Activated naive CD8-positive, alpha-beta T cell treated with anti-CD3 and anti-CD28 coated beads for 36 hours (primary cell): ENCODE measurements around the gene DNM2. TPM values are rescaled to one million over a fixed set of nuclear protein-coding genes. Genes with fewer than 3 reads are reported as not detected.
"Not testable (repeated sequence)": the region's sequence is repeated elsewhere in the genome, so short reads cannot be mapped to it uniquely, and the experiment has no call there.

ENCODE experiments used
- DNase-seq: peaks from one replicate; pipeline ENCODE4 v3.0.0; 2021
- H3K27ac Mint-ChIP-seq: one replicate; pipeline ENCODE4 v1.8.0; 2022; ENCODE audit warnings: mild to moderate bottlenecking, moderate library complexity, mixed read lengths
- H3K27me3 Mint-ChIP-seq: one replicate; pipeline ENCODE4 v1.8.0; 2022; ENCODE audit warnings: mild to moderate bottlenecking, mixed read lengths
- H3K36me3 Mint-ChIP-seq: one replicate; pipeline ENCODE4 v1.8.0; 2021; ENCODE audit warnings: mild to moderate bottlenecking, mixed read lengths
- H3K4me1 Mint-ChIP-seq: one replicate; pipeline ENCODE4 v1.8.0; 2021; ENCODE audit warnings: mixed read lengths
- H3K4me3 Mint-ChIP-seq: one replicate; pipeline ENCODE4 v1.8.0; 2022; ENCODE audit warnings: mild to moderate bottlenecking, moderate library complexity, mixed read lengths
- H3K9me3 Mint-ChIP-seq: one replicate; pipeline ENCODE4 v1.8.0; 2022; ENCODE audit warnings: mixed read lengths
- total RNA-seq, 2 experiments: library from RNA; stranded (reverse); gene quantifications; one replicate each; pipeline ENCODE4 v1.2.3, GENCODE V29; 2021

The DNM2 gene
- total RNA-seq, 2 experiments from 2014 or later = 127 to 133 TPM

DNA sequence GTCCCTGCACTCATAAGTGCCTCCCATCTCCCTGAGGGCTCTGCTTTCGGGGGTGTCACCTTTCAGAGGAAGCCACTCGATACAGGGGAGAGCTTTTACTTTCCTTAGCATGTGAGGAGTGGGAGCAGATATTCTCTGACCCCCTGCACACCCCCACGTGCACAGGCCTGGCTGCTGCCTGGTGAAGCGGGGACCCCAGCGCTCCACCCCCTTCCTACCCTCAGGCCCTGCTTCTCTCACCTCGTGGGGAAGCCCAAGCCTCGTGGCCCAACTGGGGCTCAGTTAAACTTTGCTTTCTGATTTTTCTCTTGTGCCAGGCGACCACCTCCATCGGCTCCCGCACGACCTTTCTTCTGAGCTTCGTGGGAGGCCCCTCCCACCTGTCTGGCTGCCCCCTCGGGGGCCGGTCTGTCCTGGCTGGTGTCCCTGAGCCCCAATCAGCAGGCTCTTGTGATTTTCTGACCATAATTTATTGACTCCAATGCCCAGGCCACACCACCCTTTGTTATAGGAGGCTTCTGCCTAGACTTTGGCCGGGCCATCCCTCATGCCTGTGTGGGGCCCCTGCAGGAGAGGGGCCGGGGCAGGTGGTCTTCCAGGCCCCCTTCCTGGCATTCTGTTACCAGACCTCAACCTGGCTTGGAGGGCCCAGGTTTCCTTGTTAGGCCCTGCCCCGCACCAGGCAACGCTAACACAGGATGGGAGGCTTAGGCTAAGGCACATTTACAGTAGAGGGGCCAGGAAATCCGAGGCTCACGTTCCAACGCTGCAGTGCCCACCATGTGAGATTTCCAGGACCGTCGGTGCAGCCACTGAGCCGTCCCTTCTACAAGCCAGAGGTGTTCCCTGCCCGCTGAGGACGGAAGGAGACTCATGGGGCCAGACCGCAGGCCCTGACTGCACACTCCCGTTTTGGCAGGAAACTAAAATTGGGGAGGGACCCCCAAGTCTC lies 114.4 kb downstream of the DNM2 start:
- no peaks in the 10 kb centered on the region for H3K27me3 Mint-ChIP-seq
- peaks cover 20% of the 10 kb centered on the region for H3K36me3 Mint-ChIP-seq
- H3K9me3 Mint-ChIP-seq = peaks cover 9% of the 10 kb centered on the region
- H3K27ac Mint-ChIP-seq = no peak overlapping the region
- H3K4me1 Mint-ChIP-seq = peaks cover 14% of the 10 kb centered on the region
- no peak for DNase-seq
- H3K4me3 Mint-ChIP-seq = no peak overlapping the region

DNA sequence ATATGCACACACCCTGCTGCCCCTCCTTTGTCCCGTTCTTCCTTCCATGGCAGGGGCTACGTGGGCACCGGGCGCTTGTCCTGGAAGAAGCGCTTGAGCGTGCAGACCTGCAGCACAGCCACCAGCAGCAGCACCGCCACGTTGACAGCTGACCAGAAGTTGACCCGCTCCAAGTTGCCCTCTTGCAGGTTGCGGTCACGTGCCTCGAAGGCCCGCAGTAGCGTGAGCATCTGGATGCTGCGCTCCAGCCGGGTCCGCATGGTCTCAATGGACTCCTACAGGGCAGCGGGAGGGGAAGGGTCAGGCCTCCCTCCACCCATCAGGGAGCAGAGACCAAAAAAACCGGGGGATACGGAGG lies 115.0 kb downstream of the DNM2 start:
- Mint-ChIP-seq H3K36me3 (peaks cover 20% of the 10 kb centered on the region), H3K27ac (no peak overlapping the region), H3K4me1 (peaks cover 14% of the 10 kb centered on the region), H3K9me3 (peaks cover 9% of the 10 kb centered on the region), H3K27me3 (no peaks in the 10 kb centered on the region), H3K4me3 (no peak overlapping the region)
- DNase-seq = no peak

DNA sequence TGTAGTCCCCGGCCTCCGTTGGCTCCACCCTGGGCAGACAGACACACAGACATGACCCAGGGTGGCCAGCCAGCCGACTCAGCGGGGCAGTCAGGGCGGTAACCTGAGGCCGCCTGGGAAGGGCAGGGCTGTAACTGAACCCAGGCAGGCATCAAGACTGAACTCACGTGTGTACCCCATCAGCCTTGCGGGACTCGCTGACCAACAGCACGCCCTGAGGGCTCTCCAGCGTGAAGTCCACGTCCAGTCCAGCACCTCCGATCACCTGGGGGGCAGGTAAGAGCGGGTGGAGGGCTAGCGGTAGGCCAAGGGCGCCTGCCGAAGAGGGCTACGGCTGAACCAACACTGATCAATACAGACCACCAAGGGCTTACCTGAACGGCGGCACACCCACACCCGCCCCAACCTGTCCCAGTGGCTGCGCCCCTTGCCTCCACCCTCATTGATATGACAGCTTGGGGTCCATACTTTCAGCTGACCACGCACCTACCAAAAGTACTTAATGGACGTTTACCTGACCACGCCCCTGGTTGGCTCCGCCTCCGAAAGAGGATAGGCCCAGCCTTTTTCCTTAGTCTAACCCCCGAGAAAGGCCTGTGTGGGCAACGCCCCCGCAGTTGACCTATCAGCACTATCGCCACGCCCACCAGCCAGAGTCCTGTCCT lies 117.3 kb downstream of the DNM2 start:
- peaks cover 14% of the 10 kb centered on the region for H3K4me1 Mint-ChIP-seq
- peaks cover 11% of the 10 kb centered on the region for H3K9me3 Mint-ChIP-seq
- H3K36me3 Mint-ChIP-seq = peaks cover 22% of the 10 kb centered on the region
- H3K4me3 Mint-ChIP-seq = peak overlapping the region; percentile 95
- DNase-seq = no peak
- no peaks in the 10 kb centered on the region for H3K27me3 Mint-ChIP-seq
- H3K27ac Mint-ChIP-seq = peak overlapping the region; percentile 99

DNA sequence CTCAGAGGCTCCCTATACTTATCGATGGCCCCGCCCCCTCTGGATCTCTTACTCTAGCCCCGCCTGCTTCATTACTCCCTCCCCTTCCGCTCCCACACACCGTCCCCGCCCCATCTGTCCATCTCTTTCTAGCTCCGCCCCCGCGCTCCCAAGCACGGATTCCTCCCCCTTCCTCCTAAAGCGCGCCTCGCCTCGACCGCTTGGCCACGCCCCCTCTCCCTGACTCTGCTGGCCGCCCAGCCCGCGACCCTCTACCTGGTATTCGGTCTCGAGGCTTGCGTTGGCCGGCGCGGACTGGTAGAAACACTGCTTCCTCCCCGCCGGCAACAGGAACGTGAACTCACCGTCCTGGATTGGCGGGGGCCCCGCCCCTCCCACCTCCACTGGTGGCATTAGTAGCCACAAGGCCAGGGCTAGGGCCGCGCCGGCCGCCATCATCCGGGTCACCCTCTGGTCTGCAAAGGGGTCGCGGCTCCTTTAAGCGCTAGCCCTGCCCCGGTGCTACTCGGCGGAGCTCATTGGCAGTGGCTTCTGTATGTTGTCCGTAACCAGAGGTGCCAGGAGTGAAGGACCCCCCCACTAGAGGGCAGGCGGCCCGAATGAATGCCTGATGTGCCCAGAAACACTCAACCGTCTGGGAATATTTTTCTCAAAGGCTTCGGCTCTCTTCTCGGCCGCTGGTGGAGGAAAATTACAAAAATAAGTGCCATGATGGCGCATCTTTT lies 118.0 kb downstream of the DNM2 start, which contains the start of gene TMED1:
TSS of gene TMED1 (minus strand) at position 459 of the 725 bp plus-strand sequence. CDS start at position 438, 21 bp downstream.
- H3K4me1 Mint-ChIP-seq = peaks cover 14% of the 10 kb centered on the region
- peak within 1 kb of the TSS; percentile 95 for H3K4me3 Mint-ChIP-seq
- peak within 1 kb of the TSS; percentile 99 for H3K27ac Mint-ChIP-seq
- no peaks in the 10 kb centered on the region for H3K27me3 Mint-ChIP-seq
- DNase-seq = peak; percentile 96
- H3K36me3 Mint-ChIP-seq = peaks cover 22% of the 10 kb centered on the region
- H3K9me3 Mint-ChIP-seq = peaks cover 11% of the 10 kb centered on the region

DNA sequence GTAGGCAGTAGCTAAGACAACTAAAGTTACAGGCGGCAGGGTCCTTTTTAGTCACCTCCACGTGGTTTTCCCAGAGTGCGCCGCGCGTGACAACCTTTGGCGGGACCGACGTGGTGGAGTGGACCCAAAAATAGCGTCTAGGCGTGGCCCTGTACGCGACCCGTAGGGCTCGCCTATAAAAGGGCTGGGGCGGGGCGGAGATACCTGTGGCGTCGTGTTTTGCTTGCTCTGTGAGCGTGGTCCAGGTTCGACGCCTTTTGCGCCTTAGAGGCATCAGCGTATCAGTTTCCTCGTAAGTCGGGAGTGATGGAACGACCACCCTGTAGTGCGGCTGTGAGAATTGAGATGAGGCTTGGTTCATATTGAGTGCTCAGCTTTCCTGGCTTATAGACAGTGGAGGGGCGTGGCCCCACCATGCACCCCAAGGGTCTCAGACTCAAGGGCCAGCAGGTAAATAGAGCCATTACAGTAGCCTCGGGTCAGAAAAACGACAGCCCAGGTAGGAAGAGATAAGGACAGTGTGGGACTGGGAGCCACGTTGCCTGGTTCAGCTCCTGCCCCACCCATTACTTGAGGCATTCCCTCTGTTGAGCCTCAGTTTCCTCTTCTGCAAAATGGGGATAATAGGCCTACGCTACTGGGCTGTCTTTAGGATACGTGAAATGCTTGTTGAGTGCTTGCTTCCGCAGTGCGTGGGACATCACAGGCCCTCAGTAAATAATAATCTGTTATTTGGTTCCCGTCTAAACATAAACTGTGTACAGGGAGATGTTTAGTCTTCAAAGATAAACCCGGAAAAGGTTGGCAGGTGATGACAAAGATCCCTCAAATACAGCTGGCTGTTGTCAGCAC lies 118.8 kb downstream of the DNM2 start:
- Mint-ChIP-seq H3K27ac (peak overlapping the region; percentile 99), H3K4me1 (peaks cover 14% of the 10 kb centered on the region), H3K9me3 (peaks cover 11% of the 10 kb centered on the region), H3K4me3 (peak overlapping the region; percentile 95), H3K36me3 (peaks cover 22% of the 10 kb centered on the region), H3K27me3 (no peaks in the 10 kb centered on the region)
- peak; percentile 88 for DNase-seq

DNA sequence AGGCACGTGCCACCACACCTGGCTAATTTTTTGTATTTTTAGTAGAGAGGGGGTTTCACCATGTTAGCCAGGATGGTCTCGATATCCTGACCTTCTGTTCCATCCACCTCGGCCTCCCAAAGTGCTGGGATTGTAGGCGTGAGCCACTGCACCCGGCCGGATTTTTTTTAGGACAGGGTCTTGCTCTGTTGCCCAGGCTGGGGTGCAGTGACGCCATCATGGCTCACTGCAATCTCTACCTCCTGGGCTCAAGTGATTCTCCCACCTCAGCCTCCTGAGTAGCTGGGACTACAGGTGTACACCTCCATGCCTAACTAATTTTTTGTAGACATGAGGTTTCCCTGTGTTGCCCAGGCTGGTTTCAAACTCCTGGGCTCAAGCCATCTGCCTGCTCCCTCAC lies 119.8 kb downstream of the DNM2 start:
- H3K4me3 Mint-ChIP-seq, DNase-seq, H3K27me3 Mint-ChIP-seq, H3K27ac Mint-ChIP-seq: not testable (repeated sequence)
- Mint-ChIP-seq H3K36me3 (peaks cover 20% of the 10 kb centered on the region), H3K9me3 (peaks cover 11% of the 10 kb centered on the region), H3K4me1 (peaks cover 14% of the 10 kb centered on the region)

DNA sequence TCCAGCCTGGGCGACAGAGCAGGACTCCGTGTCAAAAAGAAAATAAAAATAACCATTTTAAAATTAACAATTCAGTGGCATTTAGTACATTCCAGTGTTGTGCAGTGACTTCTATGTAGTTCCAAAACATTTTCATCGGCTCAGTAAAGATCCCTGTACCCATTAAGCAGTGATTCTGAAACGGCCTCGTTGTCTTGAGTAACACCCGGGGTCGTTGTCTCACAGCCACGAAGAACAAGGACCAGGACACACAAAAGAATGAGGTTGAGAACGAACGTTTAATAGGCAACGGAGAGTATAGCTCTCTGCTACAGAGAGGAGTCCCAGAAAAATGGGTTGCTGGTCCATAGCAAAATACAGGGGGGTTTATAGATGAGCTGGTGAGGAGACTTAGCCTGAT lies 120.5 kb downstream of the DNM2 start:
- H3K4me3 Mint-ChIP-seq = no peak overlapping the region
- no peaks in the 10 kb centered on the region for H3K27me3 Mint-ChIP-seq
- DNase-seq = no peak
- peaks cover 11% of the 10 kb centered on the region for H3K9me3 Mint-ChIP-seq
- H3K4me1 Mint-ChIP-seq = peaks cover 14% of the 10 kb centered on the region
- peaks cover 20% of the 10 kb centered on the region for H3K36me3 Mint-ChIP-seq
- H3K27ac Mint-ChIP-seq = no peak overlapping the region

DNA sequence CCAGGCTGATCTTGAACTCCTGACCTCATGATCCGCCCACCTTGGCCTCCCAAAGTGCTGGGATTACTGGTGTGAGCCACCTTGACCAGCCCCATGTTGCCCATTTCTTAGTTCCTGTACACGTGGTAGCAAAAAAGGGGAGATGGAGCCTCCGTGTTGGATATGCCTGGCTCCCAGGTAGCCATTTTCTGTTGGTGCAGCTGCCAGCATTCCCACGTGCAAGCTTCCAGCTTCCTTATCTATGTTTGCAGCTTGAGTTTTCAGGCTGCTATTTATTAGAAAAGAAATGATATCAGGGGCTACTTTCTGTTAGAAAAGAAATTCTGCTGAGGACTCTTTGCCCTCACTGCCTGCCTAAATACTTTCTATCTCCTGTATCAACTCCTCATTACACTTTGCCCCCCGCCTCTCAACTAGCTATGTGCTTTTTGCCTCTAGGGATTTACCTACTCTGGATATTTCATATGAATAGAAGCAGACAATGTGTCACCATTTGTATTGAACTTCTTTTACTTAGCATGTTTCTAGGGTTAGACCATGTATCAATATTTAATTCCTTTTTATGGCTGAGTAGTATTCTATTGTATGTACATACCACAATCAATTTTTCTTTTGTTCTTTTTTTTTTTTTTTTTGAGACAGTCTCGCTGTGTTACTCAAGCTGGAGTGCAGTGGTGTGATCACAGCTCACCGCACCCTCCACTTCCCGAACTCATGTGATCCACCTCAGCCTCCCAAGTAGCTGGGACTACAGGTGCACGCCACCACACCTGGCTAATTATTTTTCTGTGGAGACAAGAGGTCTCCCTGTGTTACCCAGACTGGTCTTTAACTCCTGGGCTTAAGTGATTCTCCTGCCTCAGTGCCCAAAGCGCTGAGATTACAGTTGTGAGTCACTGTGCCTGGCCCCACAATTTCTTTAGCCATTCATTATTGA lies 121.5 kb downstream of the DNM2 start:
- H3K9me3 Mint-ChIP-seq = peaks cover 11% of the 10 kb centered on the region
- H3K27ac Mint-ChIP-seq = no peak overlapping the region
- no peak overlapping the region for H3K4me3 Mint-ChIP-seq
- no peak for DNase-seq
- no peaks in the 10 kb centered on the region for H3K27me3 Mint-ChIP-seq
- H3K4me1 Mint-ChIP-seq = peaks cover 12% of the 10 kb centered on the region
- H3K36me3 Mint-ChIP-seq = peaks cover 20% of the 10 kb centered on the region

DNA sequence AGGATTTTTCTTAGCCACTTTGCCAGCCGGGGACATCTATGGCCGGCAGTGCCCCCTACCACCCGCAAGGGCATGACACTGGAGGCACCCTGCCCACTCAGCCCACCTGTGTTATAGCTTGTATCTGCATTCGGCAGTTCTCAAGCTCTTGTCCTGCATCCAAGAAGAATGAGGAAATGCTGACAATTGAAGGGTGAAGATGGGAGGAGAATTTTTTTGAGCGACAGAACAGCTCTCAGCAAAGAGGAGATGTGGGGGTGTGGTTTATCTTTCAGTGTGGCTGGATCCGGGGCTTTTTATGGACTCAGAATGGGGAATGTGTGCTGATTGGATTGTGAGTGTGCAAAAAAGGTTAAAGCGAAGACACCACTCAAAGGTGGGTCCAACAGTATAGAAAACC lies 124.9 kb downstream of the DNM2 start:
- Mint-ChIP-seq H3K27me3 (no peaks in the 10 kb centered on the region), H3K4me3 (no peak overlapping the region), H3K4me1 (peaks cover 2% of the 10 kb centered on the region), H3K27ac (no peak overlapping the region), H3K9me3 (peaks cover 8% of the 10 kb centered on the region), H3K36me3 (peaks cover 2% of the 10 kb centered on the region)
- DNase-seq = no peak

DNA sequence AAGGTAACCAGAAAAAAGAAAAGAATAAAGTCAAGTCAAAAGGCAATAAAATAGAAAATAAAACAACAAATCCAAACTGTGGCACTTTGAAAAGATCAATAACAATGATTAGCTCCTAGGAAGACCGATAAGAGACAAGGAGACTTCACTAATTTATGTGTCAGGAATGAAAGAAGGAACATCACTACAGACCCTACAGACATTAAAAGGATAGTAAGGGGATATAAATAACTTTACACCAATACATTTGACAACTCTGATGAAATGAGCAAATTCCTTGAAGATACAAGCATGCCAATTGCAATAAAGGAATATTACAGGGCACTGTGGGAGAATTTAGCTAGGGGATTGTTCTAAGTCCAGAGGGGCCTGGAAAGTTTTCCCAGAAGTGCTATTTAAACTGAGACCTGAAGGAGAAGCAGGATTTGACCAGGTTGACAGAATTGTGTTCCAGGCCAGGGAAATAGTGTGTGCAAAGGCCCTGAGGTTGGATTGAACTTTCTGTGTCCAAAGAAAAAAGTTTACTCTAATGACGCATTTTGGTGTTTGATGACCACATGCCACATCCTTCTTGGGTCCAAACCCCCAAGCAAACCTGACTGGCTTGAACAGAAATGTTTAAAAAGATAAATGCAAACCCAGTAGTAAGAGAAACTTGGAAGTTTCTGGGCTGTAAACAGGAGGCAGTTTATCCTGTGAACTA lies 128.8 kb downstream of the DNM2 start:
- no peaks in the 10 kb centered on the region for H3K27me3 Mint-ChIP-seq
- H3K4me3 Mint-ChIP-seq = no peak overlapping the region
- no peak for DNase-seq
- H3K9me3 Mint-ChIP-seq = peaks cover 6% of the 10 kb centered on the region
- H3K36me3 Mint-ChIP-seq = no peaks in the 10 kb centered on the region
- peaks cover 10% of the 10 kb centered on the region for H3K4me1 Mint-ChIP-seq
- H3K27ac Mint-ChIP-seq = no peak overlapping the region

DNA sequence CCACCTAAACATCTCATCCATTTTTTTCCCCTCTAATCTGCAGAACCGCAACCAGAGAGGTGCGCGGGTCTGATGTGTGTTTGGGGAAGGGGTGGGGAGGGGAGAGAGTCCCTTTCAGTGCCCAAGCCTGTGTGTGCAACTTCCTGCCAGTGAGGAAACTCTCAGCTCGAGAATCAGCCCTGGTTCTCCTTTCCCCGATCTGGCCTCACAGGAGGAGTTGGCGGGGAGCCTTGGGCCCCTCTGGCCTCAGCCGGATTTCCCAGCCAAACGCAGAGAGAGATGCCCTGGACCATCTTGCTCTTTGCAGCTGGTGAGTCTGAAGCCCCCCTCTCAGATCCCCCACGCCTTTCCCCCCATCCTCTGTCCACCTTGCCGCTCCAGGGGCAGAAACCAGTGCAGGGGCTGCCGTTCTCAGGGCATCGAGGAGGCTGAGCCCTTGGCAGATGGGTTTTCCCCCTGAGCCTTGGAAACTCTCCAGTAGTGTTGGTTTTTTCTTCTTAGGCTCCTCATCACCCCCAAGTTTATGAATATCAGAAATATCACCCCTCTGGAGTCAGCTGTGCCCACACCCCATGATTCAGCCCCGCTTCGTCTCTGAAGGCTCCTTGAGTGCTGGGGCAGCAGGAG lies 130.5 kb downstream of the DNM2 start, which contains the start of gene C19orf38:
TSS of gene C19orf38 (plus strand) at position 186 of the 627 bp plus-strand sequence. CDS start at position 280, 94 bp downstream.
- DNase-seq = no peak
- H3K9me3 Mint-ChIP-seq = peaks cover 6% of the 10 kb centered on the region
- peak within 1 kb of the TSS; percentile 49 for H3K4me3 Mint-ChIP-seq
- no peaks in the 10 kb centered on the region for H3K27me3 Mint-ChIP-seq
- H3K4me1 Mint-ChIP-seq = peaks cover 10% of the 10 kb centered on the region
- H3K27ac Mint-ChIP-seq = peak within 1 kb of the TSS; percentile 14
- no peaks in the 10 kb centered on the region for H3K36me3 Mint-ChIP-seq

DNA sequence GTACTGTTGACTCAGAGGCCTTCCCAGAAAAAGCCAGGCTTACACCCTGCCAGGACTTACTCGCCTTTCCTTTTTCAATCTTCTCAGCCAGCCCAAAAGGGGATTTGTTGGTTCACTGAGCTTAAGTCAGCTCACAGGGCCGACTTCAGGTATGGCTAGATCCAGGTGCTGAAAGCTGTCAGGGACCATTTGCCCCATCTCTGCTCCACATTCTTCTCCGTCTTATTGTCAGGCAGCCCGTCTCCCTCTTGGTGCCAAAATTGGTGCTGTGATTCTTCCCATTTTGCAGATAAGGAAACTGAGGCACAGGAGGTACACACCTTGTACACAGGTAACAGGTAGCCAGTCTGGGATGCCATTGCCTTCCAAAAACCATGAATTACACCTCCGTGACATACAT lies 132.8 kb downstream of the DNM2 start:
- Mint-ChIP-seq H3K4me3 (no peak overlapping the region), H3K36me3 (no peaks in the 10 kb centered on the region), H3K9me3 (peaks cover 5% of the 10 kb centered on the region), H3K27me3 (no peaks in the 10 kb centered on the region), H3K27ac (no peak overlapping the region), H3K4me1 (peaks cover 10% of the 10 kb centered on the region)
- DNase-seq = no peak
